Spleen (tissue), 7 donors: ENCODE measurements around the gene BACH2.

Source experiments
- POLR2AphosphoS5 ChIP-seq, 3 donors: sonication (generic); formaldehyde crosslinking; IDR thresholded peaks; one replicate each; pipeline ENCODE4 v1.5.1; 2017; ENCODE audit warnings: antibody characterized with exemption in 3 of 3
- TF ChIP-seq, protein P1 (sequence below), 11 experiments: fragments of 200-600 bp in 7 of 11; fragments of 450-650 bp in 4 of 11; sonication (generic) in 4 of 11; IDR thresholded peaks in 8 of 11; conservative IDR thresholded peaks in 3 of 11; 1 replicate in 7 of 11; 2 replicates in 4 of 11; pipeline versions ENCODE4 v1.4.0 to v1.8.0; 2016 to 2021; ENCODE audit warnings: antibody characterized with exemption in 11 of 11, inconsistent platforms in 4 of 11, mild to moderate bottlenecking in 1 of 11
- donor health status: DM: no; HTN: no; CAD: no; lungs with moderate emphysema.
- donor health status: DM: no; HTN: no; CAD: no.
- donor health status: DM: no; HTN: no; CAD: no.

DNA sequence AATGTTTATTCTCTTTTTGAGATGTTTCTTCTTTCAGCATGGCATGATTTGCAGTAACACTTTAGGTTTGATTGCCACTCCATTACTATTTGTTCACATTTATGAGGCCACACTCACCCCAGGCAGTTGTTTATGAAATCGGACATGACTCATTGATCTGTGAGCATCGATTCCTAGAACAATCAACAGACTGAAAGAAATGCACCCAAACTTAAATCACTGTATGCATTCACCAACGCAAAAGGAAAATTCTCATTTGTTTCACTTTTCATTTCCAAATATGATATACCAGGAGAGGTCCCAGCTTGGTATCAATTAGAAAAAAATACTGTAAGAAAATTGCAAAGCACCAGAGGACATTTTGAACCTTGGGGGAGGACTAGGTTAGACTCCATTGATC lies 407.8 kb downstream of the BACH2 start:
- TF ChIP-seq, protein P1, sequence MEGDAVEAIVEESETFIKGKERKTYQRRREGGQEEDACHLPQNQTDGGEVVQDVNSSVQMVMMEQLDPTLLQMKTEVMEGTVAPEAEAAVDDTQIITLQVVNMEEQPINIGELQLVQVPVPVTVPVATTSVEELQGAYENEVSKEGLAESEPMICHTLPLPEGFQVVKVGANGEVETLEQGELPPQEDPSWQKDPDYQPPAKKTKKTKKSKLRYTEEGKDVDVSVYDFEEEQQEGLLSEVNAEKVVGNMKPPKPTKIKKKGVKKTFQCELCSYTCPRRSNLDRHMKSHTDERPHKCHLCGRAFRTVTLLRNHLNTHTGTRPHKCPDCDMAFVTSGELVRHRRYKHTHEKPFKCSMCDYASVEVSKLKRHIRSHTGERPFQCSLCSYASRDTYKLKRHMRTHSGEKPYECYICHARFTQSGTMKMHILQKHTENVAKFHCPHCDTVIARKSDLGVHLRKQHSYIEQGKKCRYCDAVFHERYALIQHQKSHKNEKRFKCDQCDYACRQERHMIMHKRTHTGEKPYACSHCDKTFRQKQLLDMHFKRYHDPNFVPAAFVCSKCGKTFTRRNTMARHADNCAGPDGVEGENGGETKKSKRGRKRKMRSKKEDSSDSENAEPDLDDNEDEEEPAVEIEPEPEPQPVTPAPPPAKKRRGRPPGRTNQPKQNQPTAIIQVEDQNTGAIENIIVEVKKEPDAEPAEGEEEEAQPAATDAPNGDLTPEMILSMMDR (IDR thresholded peaks at IDR 0.05 in 8 of 11, conservative IDR thresholded peaks at IDR 0.05 in 3 of 11): no peak
- TF ChIP-seq POLR2AphosphoS5 (IDR thresholded peaks at IDR 0.05): no peak
